Measurements from ENCODE around the gene TIMMDC1.
A peak's percentile ranks its signal among the peaks of the same experiment; 100 is the strongest.

Gene TIMMDC1

DNA sequence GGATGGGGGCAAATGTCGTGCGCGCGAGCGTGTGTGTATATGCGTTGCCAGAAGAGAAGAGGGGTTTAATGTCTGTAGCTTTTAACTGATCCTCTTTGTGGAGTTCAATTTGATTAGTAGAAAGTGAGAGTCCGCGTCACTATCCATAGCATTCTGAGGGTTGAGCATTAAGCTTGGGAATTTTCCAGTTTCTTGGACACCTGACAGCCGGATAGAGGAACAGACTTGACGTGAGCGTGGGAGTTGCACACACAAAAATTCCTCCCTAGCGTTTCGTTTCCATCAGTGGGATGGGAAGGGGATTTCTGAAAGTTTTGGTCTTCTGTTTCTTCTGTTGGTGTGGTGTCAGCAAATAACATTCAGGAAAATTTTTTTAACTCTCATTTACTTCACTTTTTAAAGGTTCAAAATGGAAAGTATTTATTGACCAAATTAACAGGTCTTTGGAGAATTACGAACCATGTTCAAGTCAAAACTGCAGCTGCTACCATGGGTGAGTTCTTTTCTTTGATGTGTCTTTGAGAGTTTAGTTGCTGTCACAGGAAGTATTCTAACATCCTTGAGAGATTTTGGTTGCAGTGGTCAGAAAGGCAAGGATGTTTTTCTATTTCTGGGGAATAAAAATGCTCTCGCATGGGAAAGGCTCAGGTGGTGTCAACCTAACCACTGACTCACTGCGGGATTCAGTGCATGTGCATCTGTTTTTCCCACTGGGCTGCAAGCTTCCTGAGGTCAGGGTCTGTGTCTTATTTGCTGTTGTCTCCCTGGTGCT lies 28.7 kb upstream of the TIMMDC1 start:
- H3K4me3 ChIP-seq (ENCODE audit: insufficient read depth, low read length, poor library complexity, severe bottlenecking) = peak overlapping the region; percentile 80
- H3K27ac ChIP-seq (ENCODE audit: low read depth, low read length) = peak overlapping the region; percentile 63
- peak overlapping the region; percentile 80 for H2AFZ ChIP-seq (ENCODE audit: low read depth, low read length, severe bottlenecking)
- no peaks in the 10 kb centered on the region for H3K27me3 ChIP-seq (ENCODE audit: low read length)
- no peaks in the 10 kb centered on the region for H3K9me3 ChIP-seq (ENCODE audit: insufficient read depth, low read length)
- H3K79me2 ChIP-seq (ENCODE audit: insufficient read depth, low read length) = no peaks in the 10 kb centered on the region; the same call in 1 of the 2 replicates
- no peaks in the 10 kb centered on the region for H3K36me3 ChIP-seq (ENCODE audit: low read length)
- no peaks in the 10 kb centered on the region for H4K20me1 ChIP-seq (ENCODE audit: low read depth, low read length)
- H3K9ac ChIP-seq (ENCODE audit: low read length) = peak overlapping the region; percentile 85
- TF ChIP-seq, protein P1, sequence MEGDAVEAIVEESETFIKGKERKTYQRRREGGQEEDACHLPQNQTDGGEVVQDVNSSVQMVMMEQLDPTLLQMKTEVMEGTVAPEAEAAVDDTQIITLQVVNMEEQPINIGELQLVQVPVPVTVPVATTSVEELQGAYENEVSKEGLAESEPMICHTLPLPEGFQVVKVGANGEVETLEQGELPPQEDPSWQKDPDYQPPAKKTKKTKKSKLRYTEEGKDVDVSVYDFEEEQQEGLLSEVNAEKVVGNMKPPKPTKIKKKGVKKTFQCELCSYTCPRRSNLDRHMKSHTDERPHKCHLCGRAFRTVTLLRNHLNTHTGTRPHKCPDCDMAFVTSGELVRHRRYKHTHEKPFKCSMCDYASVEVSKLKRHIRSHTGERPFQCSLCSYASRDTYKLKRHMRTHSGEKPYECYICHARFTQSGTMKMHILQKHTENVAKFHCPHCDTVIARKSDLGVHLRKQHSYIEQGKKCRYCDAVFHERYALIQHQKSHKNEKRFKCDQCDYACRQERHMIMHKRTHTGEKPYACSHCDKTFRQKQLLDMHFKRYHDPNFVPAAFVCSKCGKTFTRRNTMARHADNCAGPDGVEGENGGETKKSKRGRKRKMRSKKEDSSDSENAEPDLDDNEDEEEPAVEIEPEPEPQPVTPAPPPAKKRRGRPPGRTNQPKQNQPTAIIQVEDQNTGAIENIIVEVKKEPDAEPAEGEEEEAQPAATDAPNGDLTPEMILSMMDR (IDR thresholded peaks at IDR 0.05; ENCODE audit: insufficient read depth, low read length, poor library complexity, severe bottlenecking) = no peak
- TF ChIP-seq EZH2phosphoT487 (conservative IDR thresholded peaks at IDR 0.05; ENCODE audit: low read length) = no peak
- peak overlapping the region; percentile 81 for H3K4me2 ChIP-seq (ENCODE audit: low read depth, low read length, poor library complexity, severe bottlenecking)
- no peaks in the 10 kb centered on the region for H3K9me2 ChIP-seq (replicated peaks; ENCODE audit: insufficient read depth, low read length)
- H3F3A ChIP-seq (ENCODE audit: insufficient read depth) = peaks cover 9% of the 10 kb centered on the region

DNA sequence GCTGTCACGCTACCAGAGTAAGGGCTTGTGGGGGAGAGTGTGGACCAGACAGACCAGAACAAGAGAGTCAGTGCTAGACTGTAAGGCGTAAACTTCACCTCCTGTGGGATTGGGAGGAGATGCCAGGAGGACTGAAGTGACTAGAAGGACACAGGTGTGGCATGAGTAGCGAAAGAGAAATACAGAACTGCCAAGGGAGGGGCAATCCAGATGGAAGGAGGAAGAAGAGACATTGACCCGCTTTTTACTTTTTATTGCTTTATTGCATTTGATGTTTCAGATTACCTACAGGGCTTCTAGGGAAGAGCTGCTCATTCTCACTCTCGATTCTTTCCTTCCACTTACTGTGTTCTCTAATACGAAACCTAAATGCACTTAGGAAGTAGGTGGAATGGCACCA lies 27.5 kb upstream of the TIMMDC1 start:
- peaks cover 9% of the 10 kb centered on the region for H3F3A ChIP-seq (ENCODE audit: insufficient read depth)
- H3K27ac ChIP-seq (ENCODE audit: low read depth, low read length) = no peak overlapping the region
- H3K9ac ChIP-seq (ENCODE audit: low read length) = no peak overlapping the region
- H4K20me1 ChIP-seq (ENCODE audit: low read depth, low read length) = no peaks in the 10 kb centered on the region
- H3K36me3 ChIP-seq (ENCODE audit: low read length) = 0 out of 2 replicates have a peak, but pooled peaks cover 4% of the 10 kb centered on the region
- no peaks in the 10 kb centered on the region; the same call in 1 of the 2 replicates for H3K79me2 ChIP-seq (ENCODE audit: insufficient read depth, low read length)
- no peak overlapping the region for H3K4me2 ChIP-seq (ENCODE audit: low read depth, low read length, poor library complexity, severe bottlenecking)
- no peak overlapping the region for H2AFZ ChIP-seq (ENCODE audit: low read depth, low read length, severe bottlenecking)
- no peaks in the 10 kb centered on the region for H3K9me3 ChIP-seq (ENCODE audit: insufficient read depth, low read length)
- no peaks in the 10 kb centered on the region for H3K27me3 ChIP-seq (ENCODE audit: low read length)
- no peaks in the 10 kb centered on the region for H3K9me2 ChIP-seq (replicated peaks; ENCODE audit: insufficient read depth, low read length)
- no peak overlapping the region for H3K4me3 ChIP-seq (ENCODE audit: insufficient read depth, low read length, poor library complexity, severe bottlenecking)
- TF ChIP-seq EZH2phosphoT487 (conservative IDR thresholded peaks at IDR 0.05; ENCODE audit: low read length) = no peak
- TF ChIP-seq, protein P1 (IDR thresholded peaks at IDR 0.05; ENCODE audit: insufficient read depth, low read length, poor library complexity, severe bottlenecking) = no peak

DNA sequence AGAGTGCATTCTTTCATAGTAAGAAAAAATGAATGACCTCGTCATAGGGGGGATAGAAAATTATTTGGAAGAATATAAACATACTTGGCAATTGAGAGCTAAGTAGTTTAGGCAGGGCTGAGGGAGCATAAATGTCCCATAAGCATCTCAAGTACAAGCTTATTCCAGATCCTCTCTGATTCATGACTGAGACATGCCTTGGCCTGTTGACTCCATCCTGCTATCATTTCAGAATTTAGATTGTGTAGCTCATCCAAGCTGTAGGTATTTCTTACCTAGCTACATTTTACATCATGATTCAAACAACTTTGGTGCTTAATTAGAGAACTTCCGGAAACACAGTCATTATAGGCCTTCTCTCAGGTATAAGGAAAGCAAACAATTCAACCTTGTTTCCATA lies 17.3 kb upstream of the TIMMDC1 start:
- H4K20me1 ChIP-seq (ENCODE audit: low read depth, low read length) = no peaks in the 10 kb centered on the region
- H3K36me3 ChIP-seq (ENCODE audit: low read length) = 0 out of 2 replicates have a peak, but pooled peaks cover 4% of the 10 kb centered on the region
- no peaks in the 10 kb centered on the region for H3K9me2 ChIP-seq (replicated peaks; ENCODE audit: insufficient read depth, low read length)
- H2AFZ ChIP-seq (ENCODE audit: low read depth, low read length, severe bottlenecking) = no peak overlapping the region
- no peak overlapping the region for H3K9ac ChIP-seq (ENCODE audit: low read length)
- no peak overlapping the region for H3K27ac ChIP-seq (ENCODE audit: low read depth, low read length)
- no peaks in the 10 kb centered on the region for H3K9me3 ChIP-seq (ENCODE audit: insufficient read depth, low read length)
- no peaks in the 10 kb centered on the region for H3F3A ChIP-seq (ENCODE audit: insufficient read depth)
- no peak overlapping the region for H3K4me3 ChIP-seq (ENCODE audit: insufficient read depth, low read length, poor library complexity, severe bottlenecking)
- TF ChIP-seq, protein P1 (IDR thresholded peaks at IDR 0.05; ENCODE audit: insufficient read depth, low read length, poor library complexity, severe bottlenecking) = no peak
- no peak for TF ChIP-seq EZH2phosphoT487 (conservative IDR thresholded peaks at IDR 0.05; ENCODE audit: low read length)
- no peaks in the 10 kb centered on the region for H3K27me3 ChIP-seq (ENCODE audit: low read length)
- H3K79me2 ChIP-seq (ENCODE audit: insufficient read depth, low read length) = no peaks in the 10 kb centered on the region
- no peak overlapping the region for H3K4me2 ChIP-seq (ENCODE audit: low read depth, low read length, poor library complexity, severe bottlenecking)
